Neuronal stem cell (in vitro differentiated cells): ENCODE measurements around the gene GRIK3.

ENCODE experiments used
- DNase-seq: peaks from one replicate; pipeline ENCODE4 v3.0.0-alpha.2; 2013; ENCODE audit warnings: low spot score
- H2AFZ ChIP-seq: one replicate; pipeline ENCODE4 v1.6.1; 2013; ENCODE audit warnings: mild to moderate bottlenecking, low read length, inconsistent platforms
- H2AK5ac ChIP-seq: 2 replicates; pipeline ENCODE4 v1.6.1; 2013; ENCODE audit warnings: low read depth, mild to moderate bottlenecking, inconsistent platforms, low read length, moderate library complexity, mixed read lengths
- H2BK120ac ChIP-seq: 2 replicates; pipeline ENCODE4 v1.6.1; 2013; ENCODE audit warnings: low read depth, mild to moderate bottlenecking, inconsistent platforms, low read length, moderate library complexity, mixed read lengths
- H2BK12ac ChIP-seq: one replicate; pipeline ENCODE4 v1.6.1; 2013; ENCODE audit warnings: low read length, inconsistent platforms
- H2BK15ac ChIP-seq: 2 replicates; pipeline ENCODE4 v1.6.1; 2013; ENCODE audit warnings: mild to moderate bottlenecking, low read length, inconsistent platforms, mixed read lengths
- H2BK5ac ChIP-seq: one replicate; pipeline ENCODE4 v1.6.1; 2013; ENCODE audit warnings: inconsistent platforms, mild to moderate bottlenecking, low read length, moderate library complexity
- H3K14ac ChIP-seq: one replicate; pipeline ENCODE4 v1.6.1; 2013; ENCODE audit warnings: low read length, inconsistent platforms
- H3K18ac ChIP-seq: 2 replicates; pipeline ENCODE4 v1.6.1; 2013; ENCODE audit warnings: low read length, inconsistent platforms
- H3K23ac ChIP-seq: 2 replicates; pipeline ENCODE4 v1.6.1; 2013; ENCODE audit warnings: low read depth, mild to moderate bottlenecking, mixed read lengths, low read length, inconsistent platforms; ENCODE audit not compliant: poor library complexity
- H3K27ac ChIP-seq: replicated peaks from 3 replicates; pipeline ENCODE4 v1.5.1; 2013; ENCODE audit warnings: low read length, inconsistent platforms
- H3K27me3 ChIP-seq, 3 experiments: 2 replicates each; pipeline ENCODE4 v1.6.1; 2013; ENCODE audit warnings: low read length in 3 of 3, mild to moderate bottlenecking in 2 of 3, inconsistent platforms in 1 of 3, low read depth in 1 of 3, mixed read lengths in 1 of 3, moderate library complexity in 1 of 3; ENCODE audit not compliant: control insufficient read depth in 3 of 3, insufficient read depth in 3 of 3
- H3K36me3 ChIP-seq, 2 donors: replicated peaks in 1 of 2; 2 replicates each; pipeline ENCODE4 v1.6.1; 2013; ENCODE audit warnings: low read length in 2 of 2; ENCODE audit not compliant: control insufficient read depth in 2 of 2, insufficient read depth in 2 of 2
- H3K4ac ChIP-seq: 2 replicates; pipeline ENCODE4 v1.6.1; 2013; ENCODE audit warnings: inconsistent platforms, mild to moderate bottlenecking, low read length, moderate library complexity
- H3K4me1 ChIP-seq, 2 donors: 1 replicate in 1 of 2; 2 replicates in 1 of 2; pipeline ENCODE4 v1.6.1; 2013; ENCODE audit warnings: low read length in 2 of 2, low read depth in 1 of 2; ENCODE audit not compliant: control insufficient read depth in 2 of 2, insufficient read depth in 1 of 2
- H3K4me2 ChIP-seq: one replicate; pipeline ENCODE4 v1.6.1; 2013; ENCODE audit warnings: mild to moderate bottlenecking, low read length, inconsistent platforms; ENCODE audit not compliant: insufficient read depth, poor library complexity, severe bottlenecking
- H3K4me3 ChIP-seq, 2 donors: 2 replicates each; pipeline ENCODE4 v1.5.1; 2013; ENCODE audit warnings: low read length in 2 of 2, mild to moderate bottlenecking in 2 of 2, inconsistent platforms in 1 of 2, moderate library complexity in 1 of 2
- H3K79me1 ChIP-seq: one replicate; pipeline ENCODE4 v1.6.1; 2013; ENCODE audit warnings: low read depth, mild to moderate bottlenecking, inconsistent platforms, low read length, moderate library complexity
- H3K9ac ChIP-seq: one replicate; pipeline ENCODE4 v1.6.1; 2013; ENCODE audit warnings: mild to moderate bottlenecking, low read depth, low read length, inconsistent platforms; ENCODE audit not compliant: poor library complexity
- H3K9me3 ChIP-seq, 2 donors: replicated peaks in 1 of 2; 2 replicates each; pipeline versions ENCODE3 to v1.6.1; 2013; ENCODE audit warnings: low read length in 2 of 2, mild to moderate bottlenecking in 2 of 2, inconsistent platforms in 1 of 2, low read depth in 1 of 2, mixed read lengths in 1 of 2, moderate library complexity in 1 of 2; ENCODE audit not compliant: control insufficient read depth in 2 of 2, insufficient read depth in 1 of 2
- H4K8ac ChIP-seq: one replicate; pipeline ENCODE4 v1.6.1; 2013; ENCODE audit warnings: low read depth, mild to moderate bottlenecking, inconsistent platforms, low read length, moderate library complexity
- H4K91ac ChIP-seq: one replicate; pipeline ENCODE4 v1.6.1; 2013; ENCODE audit warnings: low read length, low read depth, mild to moderate bottlenecking, inconsistent platforms; ENCODE audit not compliant: poor library complexity
- WGBS, 2 donors: extraction: QIAGEN DNeasy Blood & Tissue Kit; methylation state at CpG; one replicate each; pipeline ENCODE4 v1.1.7; 2013; ENCODE audit warnings: missing lambda C conversion rate in 2 of 2, mixed read lengths in 1 of 2; ENCODE audit not compliant: insufficient read length in 2 of 2, insufficient replicate concordance in 1 of 2; ENCODE audit errors: extremely low coverage in 2 of 2; 5-methylcytosine and 5-hydroxymethylcytosine counted together

GRIK3 gene

GRCh38 chr1:37071829-37072228, 37.5 kb upstream of the GRIK3 start:
- Histone ChIP-seq H3K18ac (peak overlapping the region; percentile 4), H3K27me3 (peaks cover 0 to 43% (median 0%) of the 10 kb centered on the region in 3 experiments), H3K14ac (no peak overlapping the region), H2BK15ac (no peak overlapping the region), H2AFZ (no peak overlapping the region), H3K9ac (no peak overlapping the region), H3K36me3 (no peaks in the 10 kb centered on the region), H2BK5ac (no peak overlapping the region), H3K4me1 (peaks cover 0 to 20% of the 10 kb centered on the region in 2 donors), H4K91ac (no peak overlapping the region), H3K27ac (no peak overlapping the region), H3K4me3 (no peak overlapping the region), H3K9me3 (no peaks in the 10 kb centered on the region), H2BK120ac (no peak overlapping the region), H2BK12ac (no peak overlapping the region), H2AK5ac (no peak overlapping the region), H3K79me1 (no peaks in the 10 kb centered on the region), H4K8ac (no peak overlapping the region), H3K4me2 (no peak overlapping the region), H3K23ac (no peak overlapping the region), H3K4ac (no peak overlapping the region)
- no CpG with 5 or more reads among the region's 7 CpGs for WGBS, 2 donors
- DNase-seq: no peak

GRCh38 chr1:37070126-37070525, 35.8 kb upstream of the GRIK3 start:
- no peak overlapping the region for H3K14ac ChIP-seq
- no peak overlapping the region for H4K91ac ChIP-seq
- H3K18ac ChIP-seq: no peak overlapping the region
- H3K23ac ChIP-seq: no peak overlapping the region
- no peak overlapping the region for H2BK12ac ChIP-seq
- no peak overlapping the region for H4K8ac ChIP-seq
- no peak overlapping the region for H3K9ac ChIP-seq
- H2BK5ac ChIP-seq: no peak overlapping the region
- no peaks in the 10 kb centered on the region for H3K79me1 ChIP-seq
- no peak for DNase-seq
- H3K4me1 ChIP-seq: peaks cover 0 to 20% of the 10 kb centered on the region in 2 donors
- no peak overlapping the region for H2BK15ac ChIP-seq
- H3K4ac ChIP-seq: no peak overlapping the region
- WGBS, 2 donors: no CpG with 5 or more reads among the region's 5 CpGs
- H2AK5ac ChIP-seq: no peak overlapping the region
- no peaks in the 10 kb centered on the region for H3K9me3 ChIP-seq
- H2AFZ ChIP-seq: no peak overlapping the region
- no peak overlapping the region for H3K4me2 ChIP-seq
- H2BK120ac ChIP-seq: no peak overlapping the region
- H3K36me3 ChIP-seq: no peaks in the 10 kb centered on the region
- peaks cover 0 to 47% (median 0%) of the 10 kb centered on the region in 3 experiments for H3K27me3 ChIP-seq
- no peak overlapping the region for H3K27ac ChIP-seq
- no peak overlapping the region for H3K4me3 ChIP-seq

GRCh38 chr1:37069406-37069805, 35.1 kb upstream of the GRIK3 start:
- H3K9ac ChIP-seq: no peak overlapping the region
- H3K27ac ChIP-seq: no peak overlapping the region
- WGBS, 2 donors: no CpG with 5 or more reads among the region's 4 CpGs
- H3K4ac ChIP-seq: no peak overlapping the region
- H3K79me1 ChIP-seq: no peaks in the 10 kb centered on the region
- H2BK120ac ChIP-seq: no peak overlapping the region
- peaks cover 0 to 47% (median 0%) of the 10 kb centered on the region in 3 experiments for H3K27me3 ChIP-seq
- DNase-seq: no peak
- H2BK5ac ChIP-seq: no peak overlapping the region
- H2BK15ac ChIP-seq: no peak overlapping the region
- H3K36me3 ChIP-seq: no peaks in the 10 kb centered on the region
- H3K4me2 ChIP-seq: no peak overlapping the region
- H2BK12ac ChIP-seq: peak overlapping the region; percentile 77
- H3K18ac ChIP-seq: peak overlapping the region; percentile 76
- H3K14ac ChIP-seq: no peak overlapping the region
- no peak overlapping the region for H4K8ac ChIP-seq
- H3K9me3 ChIP-seq: no peaks in the 10 kb centered on the region
- H4K91ac ChIP-seq: no peak overlapping the region
- H2AFZ ChIP-seq: no peak overlapping the region
- H3K23ac ChIP-seq: no peak overlapping the region
- H3K4me3 ChIP-seq: no peak overlapping the region
- peak overlapping the region; percentile 9 for H2AK5ac ChIP-seq
- H3K4me1 ChIP-seq: peaks cover 0 to 20% of the 10 kb centered on the region in 2 donors

GRCh38 chr1:37068897-37069296, 34.6 kb upstream of the GRIK3 start:
- Histone ChIP-seq H3K4me3 (no peak overlapping the region), H3K23ac (no peak overlapping the region), H3K9me3 (no peaks in the 10 kb centered on the region), H3K4ac (no peak overlapping the region), H4K8ac (no peak overlapping the region), H2BK5ac (no peak overlapping the region), H2BK120ac (no peak overlapping the region), H3K4me2 (no peak overlapping the region), H3K27me3 (peaks cover 0 to 47% (median 0%) of the 10 kb centered on the region in 3 experiments), H3K27ac (no peak overlapping the region), H3K4me1 (peaks cover 0 to 20% of the 10 kb centered on the region in 2 donors), H2BK15ac (no peak overlapping the region), H2BK12ac (no peak overlapping the region), H3K18ac (peak overlapping the region; percentile 54), H2AK5ac (no peak overlapping the region), H3K79me1 (no peaks in the 10 kb centered on the region), H3K14ac (no peak overlapping the region), H2AFZ (no peak overlapping the region), H3K36me3 (no peaks in the 10 kb centered on the region), H4K91ac (no peak overlapping the region), H3K9ac (no peak overlapping the region)
- no peak for DNase-seq
- no CpG with 5 or more reads among the region's 9 CpGs for WGBS, 2 donors
